ENCODE measurements around the gene CLK3.
"Not testable (repeated sequence)": the region's sequence is repeated elsewhere in the genome, so short reads cannot be mapped to it uniquely, and the experiment has no call there.

The CLK3 gene

GRCh38 chr15:74646480-74646879, 30.8 kb downstream of the CLK3 start:
- DNase-seq = no peak

GRCh38 chr15:74648051-74648842, 32.6 kb downstream of the CLK3 start:
- no peak for DNase-seq

- DNase-seq = no peak
Observed at GRCh38 chr15:74651242-74651741, 35.7 kb downstream of the CLK3 start.

GRCh38 chr15:74653426-74654102, 37.9 kb downstream of the CLK3 start:
- no peak for DNase-seq

- no peak for DNase-seq
Observed at GRCh38 chr15:74655424-74655823, 39.8 kb downstream of the CLK3 start.

- DNase-seq = no peak
Observed at GRCh38 chr15:74656935-74657535, 41.4 kb downstream of the CLK3 start.

- no peak for DNase-seq
Observed at GRCh38 chr15:74657846-74658245, 42.2 kb downstream of the CLK3 start.

GRCh38 chr15:74661280-74661679, 45.6 kb downstream of the CLK3 start:
- DNase-seq = not testable (repeated sequence)

- no peak for DNase-seq
Observed at GRCh38 chr15:74662064-74662860, 46.6 kb downstream of the CLK3 start.

- no peak for DNase-seq
Observed at GRCh38 chr15:74663303-74664027, 47.8 kb downstream of the CLK3 start.

- no peak for DNase-seq
Observed at GRCh38 chr15:74664028-74664616, 48.5 kb downstream of the CLK3 start.

GRCh38 chr15:74664670-74665069, 49.0 kb downstream of the CLK3 start:
- no peak for DNase-seq

- no peak for DNase-seq
Observed at GRCh38 chr15:74667975-74668374, 52.3 kb downstream of the CLK3 start.

GRCh38 chr15:74669627-74670026, 54.0 kb downstream of the CLK3 start:
- no peak for DNase-seq

- DNase-seq = no peak
Observed at GRCh38 chr15:74674161-74674560, 58.5 kb downstream of the CLK3 start.

- no peak for DNase-seq
Observed at GRCh38 chr15:74676801-74677200, 61.2 kb downstream of the CLK3 start.

All from stimulated activated CD4-positive, alpha-beta T cell treated with anti-CD3 and anti-CD28 coated beads, Interleukin-2, amount 100 ng/mL, for 48 hours (primary cell).